Endothelial cell of umbilical vein (primary cell): ENCODE data around the gene PGRMC1. TPM values are rescaled to one million over a fixed set of nuclear protein-coding genes. Genes with fewer than 3 reads are reported as not detected.

ENCODE experiments used
- BruUV-seq: library from RNA; stranded (reverse); fragments of 400-500 nt; replicated peaks from 2 replicates; lab custom pipeline; 2021; lab: Mats Ljungman, UMichigan
- CTCF ChIA-PET: fragments of 300-600, 350-600 bp; sonication (Branson Sonifier 250); formaldehyde crosslinking; loops from one replicate; lab custom pipeline; 2021; ENCODE audit warnings: antibody characterized with exemption, inconsistent platforms; lab: Charles Lee
- POLR2A ChIA-PET: fragments of 300-600, 350-600 bp; sonication (Branson Sonifier 250); formaldehyde crosslinking; loops from one replicate; lab custom pipeline; 2021; ENCODE audit warnings: antibody characterized with exemption, inconsistent platforms; lab: Charles Lee
- DNase-seq: peaks from one replicate; pipeline ENCODE4 v3.0.0-alpha.2; 2011; ENCODE audit warnings: low read depth, low spot score
- FAIRE-seq: peaks from 2 replicates; lab custom pipeline; 2011; peaks lifted over from hg19 to GRCh38; lab: Jason Lieb, UNC
- H2AFZ ChIP-seq: 2 replicates; pipeline ENCODE4 v1.6.0; 2012; ENCODE audit warnings: low read depth, low read length, control low read depth, inconsistent platforms
- H3K27ac ChIP-seq: 2 replicates; pipeline ENCODE4 v1.5.1; 2011; ENCODE audit warnings: low read depth, mild to moderate bottlenecking, control low read depth, low read length, moderate library complexity; ENCODE audit not compliant: insufficient read depth
- H3K27me3 ChIP-seq, 2 experiments: 2 replicates each; pipeline versions ENCODE4 v1.6.0 to v1.6.1; 2011; ENCODE audit warnings: low read length in 2 of 2, mixed read lengths in 1 of 2; ENCODE audit not compliant: control insufficient read depth in 2 of 2, insufficient read depth in 2 of 2
- H3K36me3 ChIP-seq, 2 experiments: 2 replicates in 1 of 2; 3 replicates in 1 of 2; pipeline ENCODE4 v1.5.1; 2011; ENCODE audit warnings: low read length in 2 of 2, mild to moderate bottlenecking in 1 of 2, moderate library complexity in 1 of 2; ENCODE audit not compliant: control insufficient read depth in 2 of 2, insufficient read depth in 2 of 2; ENCODE audit errors: extremely low read depth in 1 of 2
- H3K4me1 ChIP-seq: 3 replicates; pipeline ENCODE4 v1.5.1; 2011; ENCODE audit warnings: mild to moderate bottlenecking, low read length; ENCODE audit not compliant: control insufficient read depth, insufficient read depth; ENCODE audit errors: extremely low read depth
- H3K4me2 ChIP-seq: 2 replicates; pipeline ENCODE4 v1.6.1; 2011; ENCODE audit warnings: low read length, control low read depth, mixed read lengths; ENCODE audit not compliant: insufficient read depth
- H3K4me3 ChIP-seq, 3 experiments: fragments of 200-600 bp in 1 of 3; sonication (generic), shearing (Covaris generic) in 1 of 3; replicated peaks in 1 of 3; 2 replicates each; pipeline ENCODE4 v1.5.1; 2011 to 2016; ENCODE audit warnings: control low read depth in 3 of 3, low read length in 3 of 3, mild to moderate bottlenecking in 2 of 3, inconsistent platforms in 1 of 3, low read depth in 1 of 3, moderate library complexity in 1 of 3; ENCODE audit not compliant: insufficient read depth in 1 of 3
- H3K79me2 ChIP-seq: 2 replicates; pipeline ENCODE4 v1.6.0; 2012; ENCODE audit warnings: low read length, inconsistent platforms; ENCODE audit not compliant: control insufficient read depth, insufficient read depth
- H3K9ac ChIP-seq: replicated peaks from 2 replicates; pipeline ENCODE3; 2011; ENCODE audit warnings: low read length, control low read depth; ENCODE audit not compliant: insufficient read depth; ENCODE audit errors: extremely low read depth
- H3K9me1 ChIP-seq: replicated peaks from 3 replicates; pipeline ENCODE4 v1.6.0; 2011; ENCODE audit warnings: mild to moderate bottlenecking, low read length; ENCODE audit not compliant: control insufficient read depth, insufficient read depth; ENCODE audit errors: extremely low read depth
- H3K9me3 ChIP-seq: replicated peaks from 2 replicates; pipeline ENCODE4 v1.5.1; 2012; ENCODE audit warnings: low read length, inconsistent platforms; ENCODE audit not compliant: control insufficient read depth, insufficient read depth
- H4K20me1 ChIP-seq: replicated peaks from 2 replicates; pipeline ENCODE3; 2011; ENCODE audit warnings: mild to moderate bottlenecking, low read length; ENCODE audit not compliant: control insufficient read depth, insufficient read depth; ENCODE audit errors: extremely low read depth
- EZH2 ChIP-seq: IDR thresholded peaks from 2 replicates; pipeline ENCODE4 v1.6.1; 2012; ENCODE audit warnings: borderline replicate concordance, low read depth, mild to moderate bottlenecking, moderate library complexity, low read length, inconsistent platforms; ENCODE audit not compliant: severe bottlenecking
- FOS ChIP-seq: IDR thresholded peaks from 2 replicates; pipeline ENCODE4 v1.6.1; 2011; ENCODE audit warnings: mild to moderate bottlenecking, low read length, moderate library complexity, borderline replicate concordance; ENCODE audit not compliant: insufficient read depth
- GATA2 ChIP-seq: IDR thresholded peaks from 2 replicates; pipeline ENCODE4 v1.7.0; 2011; ENCODE audit warnings: low read depth, mild to moderate bottlenecking, moderate library complexity, mixed read lengths, low read length; ENCODE audit not compliant: insufficient read length, insufficient read depth
- JUN ChIP-seq: IDR thresholded peaks from 2 replicates; pipeline ENCODE4 v1.6.1; 2011; ENCODE audit warnings: borderline replicate concordance, low read depth; ENCODE audit not compliant: insufficient read length, insufficient read depth
- MYC ChIP-seq: IDR thresholded peaks from one replicate; pipeline ENCODE4 v1.6.1; 2011; ENCODE audit warnings: mild to moderate bottlenecking, low read depth, low read length
- POLR2A ChIP-seq: IDR thresholded peaks from 2 replicates; pipeline ENCODE4 v1.6.1; 2012; ENCODE audit warnings: low read depth, mild to moderate bottlenecking, control low read depth, low read length
- POLR2AphosphoS5 ChIP-seq: IDR thresholded peaks from 2 replicates; pipeline ENCODE4 v1.6.1; 2012; ENCODE audit warnings: low read depth, mild to moderate bottlenecking, control low read depth, low read length, moderate library complexity; ENCODE audit not compliant: insufficient read depth
- dilution Hi-C: fragments of 300-500 bp; cut with MboI; formaldehyde crosslinking; loops from one replicate; pipeline ENCODE4 v1.15.0; 2019; ENCODE audit warnings: low sequenced_read_pairs; ENCODE audit not compliant: extremely low pct_ligation_motif_present
- intact Hi-C: fragments of 100-400 bp; cut with micrococcal nuclease; formaldehyde crosslinking; loops from one replicate; pipeline ENCODE4 v1.10.0; 2022
- polyA plus RNA-seq, 4 experiments: library from polyadenylated mRNA; depleted of rRNA in 3 of 4; stranded (reverse) in 3 of 4; unstranded in 1 of 4; fragments of >200 nt; gene quantifications; 2 replicates each; pipeline versions ENCODE4 v1.2.1 to v1.2.3, GENCODE V29; 2011 to 2012; ENCODE audit warnings: missing spikeins in 1 of 4
- total RNA-seq: library from RNA; stranded (reverse); gene quantifications from 2 replicates; pipeline ENCODE4 v1.2.3, GENCODE V29; 2021
- TF ChIP-seq, protein P1 (sequence below), 2 donors: IDR thresholded peaks; 1 replicate in 1 of 2; 2 replicates in 1 of 2; pipeline ENCODE4 v1.5.1; 2011; ENCODE audit warnings: low read length in 2 of 2, mild to moderate bottlenecking in 2 of 2, moderate library complexity in 2 of 2, control low read depth in 1 of 2, inconsistent platforms in 1 of 2, low read depth in 1 of 2; ENCODE audit not compliant: insufficient read depth in 1 of 2; ENCODE audit errors: extremely low read depth in 1 of 2
- TF ChIP-seq, protein P2 (sequence below): IDR thresholded peaks from 2 replicates; pipeline ENCODE4 v1.6.1; 2011; ENCODE audit not compliant: insufficient read depth, insufficient read length

Gene PGRMC1
- total and polyA plus RNA-seq, 2 donors (not counting 3 experiments of a cell fraction or from before 2014, with no cell fraction given): 37.4 to 61.8 TPM

DNA sequence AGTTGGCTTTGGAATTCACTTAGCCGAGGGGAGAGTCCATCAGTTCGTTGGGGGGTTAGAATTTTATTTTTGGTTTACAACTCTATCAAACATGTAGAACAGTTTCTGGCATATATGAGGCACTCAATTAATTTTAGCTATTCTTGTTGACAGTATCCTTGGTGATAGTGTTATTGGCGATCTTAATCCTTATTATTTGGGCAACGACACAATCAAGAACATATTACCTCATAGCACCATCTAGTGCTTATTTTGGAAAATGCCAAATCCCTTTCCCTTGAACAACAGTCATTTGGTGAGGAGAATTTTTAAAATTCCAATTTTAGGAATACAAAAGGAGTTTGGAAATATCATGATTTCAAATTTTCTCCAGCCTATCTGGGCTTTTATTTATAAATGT lies 17.9 kb upstream of the PGRMC1 start:
- Histone ChIP-seq H4K20me1 (no peaks in the 10 kb centered on the region), H3K36me3 (no peaks in the 10 kb centered on the region), H3K27me3 (peaks cover 0 to 2% of the 10 kb centered on the region in 2 experiments), H3K9me3 (no peaks in the 10 kb centered on the region), H3K79me2 (no peaks in the 10 kb centered on the region), H3K9ac (no peak overlapping the region), H3K4me3 (no peak overlapping the region), H2AFZ (no peak overlapping the region), H3K4me2 (no peak overlapping the region), H3K9me1 (no peaks in the 10 kb centered on the region), H3K4me1 (no peaks in the 10 kb centered on the region), H3K27ac (no peak overlapping the region)
- dilution Hi-C loops: no loop called here
- TF ChIP-seq, protein P1, sequence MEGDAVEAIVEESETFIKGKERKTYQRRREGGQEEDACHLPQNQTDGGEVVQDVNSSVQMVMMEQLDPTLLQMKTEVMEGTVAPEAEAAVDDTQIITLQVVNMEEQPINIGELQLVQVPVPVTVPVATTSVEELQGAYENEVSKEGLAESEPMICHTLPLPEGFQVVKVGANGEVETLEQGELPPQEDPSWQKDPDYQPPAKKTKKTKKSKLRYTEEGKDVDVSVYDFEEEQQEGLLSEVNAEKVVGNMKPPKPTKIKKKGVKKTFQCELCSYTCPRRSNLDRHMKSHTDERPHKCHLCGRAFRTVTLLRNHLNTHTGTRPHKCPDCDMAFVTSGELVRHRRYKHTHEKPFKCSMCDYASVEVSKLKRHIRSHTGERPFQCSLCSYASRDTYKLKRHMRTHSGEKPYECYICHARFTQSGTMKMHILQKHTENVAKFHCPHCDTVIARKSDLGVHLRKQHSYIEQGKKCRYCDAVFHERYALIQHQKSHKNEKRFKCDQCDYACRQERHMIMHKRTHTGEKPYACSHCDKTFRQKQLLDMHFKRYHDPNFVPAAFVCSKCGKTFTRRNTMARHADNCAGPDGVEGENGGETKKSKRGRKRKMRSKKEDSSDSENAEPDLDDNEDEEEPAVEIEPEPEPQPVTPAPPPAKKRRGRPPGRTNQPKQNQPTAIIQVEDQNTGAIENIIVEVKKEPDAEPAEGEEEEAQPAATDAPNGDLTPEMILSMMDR (IDR thresholded peaks at IDR 0.05; ENCODE audit: extremely low read depth in 1 of 2, insufficient read depth in 1 of 2, low read depth in 1 of 2, low read length in 2 of 2): no peak
- TF ChIP-seq MYC: no peak
- no peak for TF ChIP-seq GATA2
- TF ChIP-seq POLR2AphosphoS5: no peak
- TF ChIP-seq, protein P2, sequence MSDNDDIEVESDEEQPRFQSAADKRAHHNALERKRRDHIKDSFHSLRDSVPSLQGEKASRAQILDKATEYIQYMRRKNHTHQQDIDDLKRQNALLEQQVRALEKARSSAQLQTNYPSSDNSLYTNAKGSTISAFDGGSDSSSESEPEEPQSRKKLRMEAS: no peak
- TF ChIP-seq JUN: no peak
- TF ChIP-seq POLR2A: no peak
- no peak for TF ChIP-seq EZH2
- TF ChIP-seq FOS: no peak
- intact Hi-C loops: loop anchor here (1.0 kb wide), 3 partner anchors 73 to 371 kb away; no protein-coding TSS in a partner anchor
- DNase-seq: peak; percentile 4
- BruUV-seq: no TSS peak
- FAIRE-seq: no peak
- ChIA-PET POLR2A (no interaction called here), CTCF (interaction anchor here (1.0 to 4.4 kb wide), 2 partner anchors 98 to 100 kb away, joined by 3 to 16 read pairs; no protein-coding TSS in a partner anchor)
